Measurements from ENCODE around the gene BCL11A. TPM values are rescaled to one million over a fixed set of nuclear protein-coding genes. Genes with fewer than 3 reads are reported as not detected.

The BCL11A gene
- total RNA-seq, 6 experiments from 2014 or later: 0.06 to 0.80 (median 0.37) TPM

GRCh38 chr2:60407398-60407797 is 146.1 kb downstream of the BCL11A start:
- Histone ChIP-seq H3K9me3 (no peaks in the 10 kb centered on the region), H3K27ac (no peak overlapping the region), H3K36me3 (no peaks in the 10 kb centered on the region), H3K27me3 (no peaks in the 10 kb centered on the region), H3K4me1 (no peaks in the 10 kb centered on the region), H3K4me3 (no peak overlapping the region)
- WGBS (ENCODE audit: insufficient coverage, low coverage, low lambda C conversion rate, missing lambda C conversion rate): 10% methylated on average over 1 of the region's 2 CpGs
- no peak for DNase-seq
- ATAC-seq: no peak
- TF ChIP-seq CTCF (IDR thresholded peaks at IDR 0.05) (no peak), POLR2A (IDR thresholded peaks at IDR 0.05) (no peak)
- intact Hi-C loops (cut with DNase I): no loop called here

- H3K36me3 ChIP-seq: no peaks in the 10 kb centered on the region
- DNase-seq (no peak), ATAC-seq (no peak)
- no peaks in the 10 kb centered on the region for H3K9me3 ChIP-seq
- H3K27ac ChIP-seq: no peak overlapping the region
- H3K27me3 ChIP-seq: no peaks in the 10 kb centered on the region
- H3K4me3 ChIP-seq: no peak overlapping the region
- H3K4me1 ChIP-seq: no peaks in the 10 kb centered on the region
- intact Hi-C loops (cut with DNase I): no loop called here
- TF ChIP-seq POLR2A (IDR thresholded peaks at IDR 0.05) (no peak), CTCF (IDR thresholded peaks at IDR 0.05) (no peak)
- WGBS (ENCODE audit: insufficient coverage, low coverage, low lambda C conversion rate, missing lambda C conversion rate): 85% methylated on average over 6 of the region's 7 CpGs
These were observed 147.3 kb downstream of the BCL11A start for GRCh38 chr2:60406192-60406591.

- ATAC-seq (no peak), DNase-seq (no peak)
- H3K36me3 ChIP-seq: no peaks in the 10 kb centered on the region
- no peaks in the 10 kb centered on the region for H3K9me3 ChIP-seq
- 69% methylated on average over 3 of the region's 7 CpGs for WGBS (ENCODE audit: insufficient coverage, low coverage, low lambda C conversion rate, missing lambda C conversion rate)
- intact Hi-C loops (cut with DNase I): no loop called here
- no peaks in the 10 kb centered on the region for H3K4me1 ChIP-seq
- no peaks in the 10 kb centered on the region for H3K27me3 ChIP-seq
- no peak overlapping the region for H3K27ac ChIP-seq
- no peak for TF ChIP-seq POLR2A (IDR thresholded peaks at IDR 0.05)
- no peak for TF ChIP-seq CTCF (IDR thresholded peaks at IDR 0.05)
- H3K4me3 ChIP-seq: no peak overlapping the region
These were observed 148.1 kb downstream of the BCL11A start for GRCh38 chr2:60405271-60405919.

Other genes with a start within 250 kb of the BCL11A start
- 1 to 10 TPM; 3.6 to 5.9 (median 4.2) TPM for gene PAPOLG, start 202.6 kb upstream of the BCL11A start, total RNA-seq